ENCODE data around the gene TTLL10.

The TTLL10 gene

GRCh38 chr1:1205769-1206375 lies 32.2 kb downstream of the TTLL10 start:
- CTCF ChIA-PET: interaction anchor here (0.5 kb wide), 1 partner anchor 53 kb away, joined by 4 read pairs; no protein-coding TSS in a partner anchor

GRCh38 chr1:1206376-1206965 lies 32.8 kb downstream of the TTLL10 start, which contains the start of gene TNFRSF18:
TNFRSF18 (minus strand) TSS chr1:1206592; CDS start chr1:1206571, 21 bp downstream.
- ChIA-PET POLR2A (no interaction called here), CTCF (interaction anchor here (0.5 kb wide), 1 partner anchor 54 kb away, joined by 4 read pairs; no protein-coding TSS in a partner anchor)
- DNase-seq (ENCODE audit: extremely low spot score): no peak
- TF ChIP-seq BHLHE40 (IDR thresholded peaks at IDR 0.05; ENCODE audit: borderline replicate concordance) (no peak), SUZ12 (IDR thresholded peaks at IDR 0.05) (no peak)

More at GRCh38 chr1:1205769-1206375, 32.2 kb downstream of the TTLL10 start:
- POLR2A ChIA-PET: interaction anchor here (1.6 kb wide), 1 partner anchor 25 kb away, joined by 5 read pairs; no protein-coding TSS in a partner anchor
- TF ChIP-seq CTBP1 (IDR thresholded peaks at IDR 0.05; ENCODE audit: borderline replicate concordance) (no peak), TARDBP (IDR thresholded peaks at IDR 0.05) (no peak), ZNF384 (IDR thresholded peaks at IDR 0.05) (no peak), FOXK2 (IDR thresholded peaks at IDR 0.05) (no peak), PKNOX1 (IDR thresholded peaks at IDR 0.05) (no peak), SUZ12 (IDR thresholded peaks at IDR 0.05) (no peak), SP1 (IDR thresholded peaks at IDR 0.05) (no peak), FOXM1 (IDR thresholded peaks at IDR 0.05; ENCODE audit: borderline replicate concordance) (no peak), ARNT (IDR thresholded peaks at IDR 0.05) (no peak), HDGF (IDR thresholded peaks at IDR 0.05; ENCODE audit: borderline replicate concordance) (no peak), FOXA1 (IDR thresholded peaks at IDR 0.05) (no peak), L3MBTL2 (conservative IDR thresholded peaks at IDR 0.05) (no peak), ELF4 (IDR thresholded peaks at IDR 0.05) (no peak), LEF1 (IDR thresholded peaks at IDR 0.05; ENCODE audit: borderline replicate concordance) (no peak), BHLHE40 (IDR thresholded peaks at IDR 0.05; ENCODE audit: borderline replicate concordance) (no peak), NFRKB (IDR thresholded peaks at IDR 0.05) (no peak)
- DNase-seq (ENCODE audit: extremely low spot score): no peak

- CTCF ChIA-PET: no interaction called here
- POLR2A ChIA-PET: no interaction called here
- no peak for DNase-seq (ENCODE audit: extremely low spot score)
- no peak for TF ChIP-seq TARDBP (IDR thresholded peaks at IDR 0.05)
- no peak for TF ChIP-seq FOXA1 (IDR thresholded peaks at IDR 0.05)
- no peak for TF ChIP-seq SUZ12 (IDR thresholded peaks at IDR 0.05)
- TF ChIP-seq LEF1 (IDR thresholded peaks at IDR 0.05; ENCODE audit: borderline replicate concordance): no peak
- TF ChIP-seq L3MBTL2 (conservative IDR thresholded peaks at IDR 0.05): no peak
- no peak for TF ChIP-seq NFRKB (IDR thresholded peaks at IDR 0.05)
- TF ChIP-seq ARNT (IDR thresholded peaks at IDR 0.05): no peak
- TF ChIP-seq ZNF384 (IDR thresholded peaks at IDR 0.05): no peak
- TF ChIP-seq CTBP1 (IDR thresholded peaks at IDR 0.05; ENCODE audit: borderline replicate concordance): no peak
- no peak for TF ChIP-seq BHLHE40 (IDR thresholded peaks at IDR 0.05; ENCODE audit: borderline replicate concordance)
- TF ChIP-seq HDGF (IDR thresholded peaks at IDR 0.05; ENCODE audit: borderline replicate concordance): no peak
- no peak for TF ChIP-seq ELF4 (IDR thresholded peaks at IDR 0.05)
Measured at GRCh38 chr1:1206966-1207531, 33.4 kb downstream of the TTLL10 start.

GRCh38 chr1:1207571-1207892 lies 33.9 kb downstream of the TTLL10 start:
- no peak for TF ChIP-seq L3MBTL2 (conservative IDR thresholded peaks at IDR 0.05)
- ChIA-PET POLR2A (no interaction called here), CTCF (no interaction called here)
- DNase-seq (ENCODE audit: extremely low spot score): no peak

- CTCF ChIA-PET: no interaction called here
- no peak for DNase-seq (ENCODE audit: extremely low spot score)
Measured at GRCh38 chr1:1208713-1209433, 35.2 kb downstream of the TTLL10 start.

More at GRCh38 chr1:1208713-1209433, 35.2 kb downstream of the TTLL10 start:
- TF ChIP-seq SP1 (IDR thresholded peaks at IDR 0.05): no peak
- no peak for TF ChIP-seq TARDBP (IDR thresholded peaks at IDR 0.05)
- no peak for TF ChIP-seq HDGF (IDR thresholded peaks at IDR 0.05; ENCODE audit: borderline replicate concordance)
- TF ChIP-seq FOXK2 (IDR thresholded peaks at IDR 0.05): no peak
- no peak for TF ChIP-seq ZNF384 (IDR thresholded peaks at IDR 0.05)
- no peak for TF ChIP-seq PKNOX1 (IDR thresholded peaks at IDR 0.05)
- TF ChIP-seq SUZ12 (IDR thresholded peaks at IDR 0.05): no peak
- POLR2A ChIA-PET: no interaction called here

All from HEK293T (cell line).